ENCODE data around the gene OR5D13.

Gene OR5D13, protein sequence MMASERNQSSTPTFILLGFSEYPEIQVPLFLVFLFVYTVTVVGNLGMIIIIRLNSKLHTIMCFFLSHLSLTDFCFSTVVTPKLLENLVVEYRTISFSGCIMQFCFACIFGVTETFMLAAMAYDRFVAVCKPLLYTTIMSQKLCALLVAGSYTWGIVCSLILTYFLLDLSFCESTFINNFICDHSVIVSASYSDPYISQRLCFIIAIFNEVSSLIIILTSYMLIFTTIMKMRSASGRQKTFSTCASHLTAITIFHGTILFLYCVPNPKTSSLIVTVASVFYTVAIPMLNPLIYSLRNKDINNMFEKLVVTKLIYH

DNA sequence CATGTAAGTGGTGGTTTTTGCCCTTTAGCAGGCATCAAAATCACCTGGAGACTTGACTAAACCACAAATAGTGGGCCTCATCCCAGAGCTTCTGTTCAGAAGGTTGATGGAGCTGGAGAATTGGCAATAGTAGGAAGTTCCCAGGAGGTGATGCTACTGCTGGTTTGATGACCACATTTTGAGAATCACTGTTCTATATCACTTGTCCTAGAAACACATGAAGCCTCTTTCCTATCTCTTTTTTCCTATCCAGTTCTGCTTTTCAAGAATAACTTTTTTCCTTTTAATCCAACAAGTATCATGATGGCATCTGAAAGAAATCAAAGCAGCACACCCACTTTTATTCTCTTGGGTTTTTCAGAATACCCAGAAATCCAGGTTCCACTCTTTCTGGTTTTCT lies at the start of gene OR5D13:
TSS of gene OR5D13 (plus strand) at position 301 of the 400 bp plus-strand sequence. CDS start at position 301, 0 bp downstream.
- no peak for DNase-seq

DNA sequence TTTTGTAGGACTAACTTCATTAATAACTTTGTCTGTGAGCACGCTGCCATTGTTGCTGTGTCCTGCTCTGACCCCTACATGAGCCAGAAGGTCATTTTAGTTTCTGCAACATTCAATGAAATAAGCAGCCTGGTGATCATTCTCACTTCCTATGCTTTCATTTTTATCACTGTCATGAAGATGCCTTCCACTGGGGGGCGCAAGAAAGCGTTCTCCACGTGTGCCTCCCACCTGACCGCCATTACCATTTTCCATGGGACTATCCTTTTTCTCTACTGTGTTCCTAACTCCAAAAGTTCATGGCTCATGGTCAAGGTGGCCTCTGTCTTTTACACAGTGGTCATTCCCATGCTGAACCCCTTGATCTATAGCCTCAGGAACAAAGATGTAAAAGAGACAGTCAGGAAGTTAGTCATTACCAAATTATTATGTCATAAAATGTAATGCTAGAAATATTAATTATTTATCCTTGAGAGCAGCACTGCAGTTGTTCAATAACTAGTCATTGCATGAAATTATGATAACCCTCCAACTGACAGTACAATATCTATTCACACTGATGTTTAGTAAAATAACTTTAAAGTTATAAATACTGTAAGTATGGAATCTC lies 46.4 kb upstream of the OR5D13 start:
- DNase-seq: no peak

DNA sequence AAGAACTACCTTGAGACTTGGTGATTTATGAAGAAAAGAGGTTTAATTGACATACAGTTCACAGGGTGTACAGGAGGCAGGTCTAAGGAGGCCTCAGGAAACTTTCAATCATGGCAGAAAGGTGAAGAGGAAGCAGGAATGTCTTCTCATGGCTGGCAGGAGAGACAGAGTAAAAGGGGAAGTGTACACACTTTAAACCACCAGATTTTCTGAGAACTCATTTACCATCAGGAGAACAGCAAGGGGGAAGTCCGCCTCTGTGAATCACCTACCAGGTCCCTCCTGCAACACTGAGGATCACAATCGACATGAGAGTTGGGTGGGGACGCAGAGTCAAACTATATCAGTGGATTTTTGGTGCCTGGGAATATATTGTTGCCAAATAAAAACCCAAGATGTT lies 40.3 kb upstream of the OR5D13 start:
- DNase-seq: no peak

DNA sequence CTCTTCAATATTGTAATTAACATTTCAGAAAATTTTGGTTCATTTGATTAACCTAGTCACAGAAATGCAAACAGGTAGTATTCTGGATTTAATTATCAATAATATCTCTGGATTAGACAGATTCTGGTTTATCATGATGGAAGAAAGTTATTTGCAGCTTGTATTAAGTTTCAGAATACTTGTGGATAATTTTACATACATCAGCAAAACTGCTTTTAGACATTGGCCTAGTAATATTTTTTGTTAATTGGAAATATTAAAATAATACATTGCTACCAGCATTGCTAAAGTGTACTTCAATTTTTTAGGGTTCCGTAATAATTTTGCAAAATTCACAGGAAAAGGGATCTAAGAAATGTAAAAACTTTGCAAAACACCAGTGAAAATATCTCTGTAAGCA lies 18.4 kb downstream of the OR5D13 start:
- no peak for DNase-seq

DNA sequence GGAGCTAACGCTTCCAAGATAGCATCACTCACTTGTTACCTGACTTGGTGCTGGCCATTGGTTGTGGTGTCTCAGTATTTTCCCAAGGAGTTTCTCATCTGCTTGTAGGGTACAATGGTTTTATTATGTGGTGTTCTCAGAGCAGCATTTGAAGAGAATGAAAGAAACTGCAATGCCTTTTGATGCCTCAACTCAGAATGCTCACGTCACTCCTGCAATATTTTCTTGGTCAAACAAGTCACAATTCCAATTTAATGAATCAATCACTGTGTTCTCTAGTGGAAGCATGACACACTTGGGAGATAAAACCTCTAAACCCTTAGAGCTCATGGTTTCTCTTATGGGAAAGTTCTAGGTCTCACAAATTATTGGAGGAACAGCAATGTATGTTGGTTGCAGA lies 20.1 kb downstream of the OR5D13 start:
- DNase-seq: no peak

DNA sequence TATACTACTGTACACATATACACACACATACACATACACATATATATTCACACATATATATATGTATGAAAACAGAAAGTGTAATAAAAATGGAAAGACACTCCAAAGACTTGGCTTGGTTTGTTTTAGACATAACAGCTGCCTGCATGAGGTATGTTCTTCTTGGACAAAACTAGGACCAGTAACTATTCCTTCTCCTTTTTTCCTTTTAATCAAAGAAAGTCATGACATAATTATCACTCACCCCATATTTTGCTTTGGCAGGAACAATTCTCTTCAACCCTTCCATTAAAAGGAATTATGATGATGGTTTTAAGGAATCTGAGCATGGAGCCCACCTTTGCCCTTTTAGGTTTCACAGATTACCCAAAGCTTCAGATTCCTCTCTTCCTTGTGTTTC lies 22.0 kb downstream of the OR5D13 start, which contains the start of gene OR5D14:
TSS of gene OR5D14 (plus strand) at position 301 of the 400 bp plus-strand sequence. CDS start at position 301, 0 bp downstream.
- DNase-seq: no peak

DNA sequence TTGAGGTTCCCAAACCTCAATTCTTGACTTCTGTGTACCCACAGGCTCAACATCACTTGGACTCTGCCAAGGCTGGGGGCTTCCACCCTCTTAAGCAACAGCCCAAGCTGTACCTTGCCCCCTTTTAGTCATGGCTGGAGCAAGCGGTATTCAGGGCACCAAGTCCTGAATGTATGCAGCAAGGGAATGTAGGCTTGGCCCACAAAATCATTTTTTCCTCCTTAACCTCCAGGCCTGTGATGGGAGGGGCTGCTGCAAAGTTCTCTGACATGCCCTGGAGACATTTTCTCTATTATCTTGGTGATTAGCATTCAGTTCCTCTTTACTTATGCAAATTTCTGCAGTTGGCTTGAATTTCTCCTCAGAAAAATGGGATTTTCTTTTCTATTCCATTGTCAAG lies 33.0 kb downstream of the OR5D13 start:
- no peak for DNase-seq

DNA sequence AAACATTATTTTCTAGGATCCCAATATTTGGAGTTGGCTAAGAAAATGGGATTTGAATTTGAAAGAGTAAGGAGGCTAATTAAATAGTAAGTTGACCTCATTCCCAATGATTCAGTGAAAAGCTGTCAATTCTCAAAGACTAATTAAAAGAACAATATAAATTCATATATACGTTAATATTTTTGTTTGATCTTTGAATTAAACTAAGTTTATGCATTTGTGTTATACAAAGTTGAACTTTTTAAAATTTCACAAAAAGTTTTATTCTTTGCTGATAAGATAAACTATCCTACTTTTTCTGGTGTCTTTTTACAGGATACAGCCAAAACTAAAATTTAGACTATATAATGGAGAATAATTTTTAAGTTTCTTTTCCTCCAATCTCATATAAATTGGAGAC lies 37.8 kb downstream of the OR5D13 start, which contains the start of gene OR5L1:
TSS of gene OR5L1 (plus strand) at position 301 of the 400 bp plus-strand sequence. CDS start 100 bp downstream, outside the sequence.
- no peak for DNase-seq

DNA sequence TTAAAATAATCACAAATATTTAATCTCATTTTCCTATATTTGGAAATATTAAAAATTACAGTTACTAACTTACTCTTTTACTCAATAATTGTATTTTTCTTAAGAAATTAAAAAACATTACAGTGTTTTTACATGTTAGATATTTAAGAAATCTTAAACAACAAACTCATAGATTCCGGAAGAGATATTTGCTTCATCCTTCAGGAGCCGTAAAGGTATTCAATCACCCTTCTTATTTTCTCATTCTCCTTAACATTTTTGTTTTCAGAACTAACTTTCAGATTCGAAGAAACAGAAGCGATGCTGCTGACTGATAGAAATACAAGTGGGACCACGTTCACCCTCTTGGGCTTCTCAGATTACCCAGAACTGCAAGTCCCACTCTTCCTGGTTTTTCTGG lies 46.1 kb downstream of the OR5D13 start, which contains the start of gene OR5D18:
TSS of gene OR5D18 (plus strand) at position 301 of the 400 bp plus-strand sequence. CDS start at position 301, 0 bp downstream.
- DNase-seq: no peak

Measured in CD4-positive, alpha-beta T cell treated with Interleukin-4 for 4 hours (primary cell).